Measurements from ENCODE around the gene TASL.

- TF ChIP-seq, protein P1, sequence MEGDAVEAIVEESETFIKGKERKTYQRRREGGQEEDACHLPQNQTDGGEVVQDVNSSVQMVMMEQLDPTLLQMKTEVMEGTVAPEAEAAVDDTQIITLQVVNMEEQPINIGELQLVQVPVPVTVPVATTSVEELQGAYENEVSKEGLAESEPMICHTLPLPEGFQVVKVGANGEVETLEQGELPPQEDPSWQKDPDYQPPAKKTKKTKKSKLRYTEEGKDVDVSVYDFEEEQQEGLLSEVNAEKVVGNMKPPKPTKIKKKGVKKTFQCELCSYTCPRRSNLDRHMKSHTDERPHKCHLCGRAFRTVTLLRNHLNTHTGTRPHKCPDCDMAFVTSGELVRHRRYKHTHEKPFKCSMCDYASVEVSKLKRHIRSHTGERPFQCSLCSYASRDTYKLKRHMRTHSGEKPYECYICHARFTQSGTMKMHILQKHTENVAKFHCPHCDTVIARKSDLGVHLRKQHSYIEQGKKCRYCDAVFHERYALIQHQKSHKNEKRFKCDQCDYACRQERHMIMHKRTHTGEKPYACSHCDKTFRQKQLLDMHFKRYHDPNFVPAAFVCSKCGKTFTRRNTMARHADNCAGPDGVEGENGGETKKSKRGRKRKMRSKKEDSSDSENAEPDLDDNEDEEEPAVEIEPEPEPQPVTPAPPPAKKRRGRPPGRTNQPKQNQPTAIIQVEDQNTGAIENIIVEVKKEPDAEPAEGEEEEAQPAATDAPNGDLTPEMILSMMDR (IDR thresholded peaks at IDR 0.05; ENCODE audit: insufficient read depth, low read depth, low read length): no peak
- no peak for TF ChIP-seq EZH2 (IDR thresholded peaks at IDR 0.05; ENCODE audit: insufficient read depth, low read length)
Observed at GRCh38 chrX:30590368-30590767, 12.8 kb upstream of the TASL start.
